SK-N-SH (cell line): ENCODE results near the gene PDHX.

ENCODE experiments used
- CHD2 ChIP-seq: fragments of 150-350 bp; IDR thresholded peaks from 2 replicates; pipeline ENCODE4 v1.6.1; 2018; ENCODE audit warnings: low read length; ENCODE audit not compliant: partially characterized antibody
- CTCF ChIP-seq: fragments of 200-600 bp; sonication (generic); IDR thresholded peaks from 2 replicates; pipeline ENCODE4 v1.6.1; 2017; ENCODE audit warnings: antibody characterized with exemption, mild to moderate bottlenecking, moderate library complexity
- NRF1 ChIP-seq: IDR thresholded peaks from 2 replicates; pipeline ENCODE4 v1.6.1; 2012; ENCODE audit warnings: low read depth, mild to moderate bottlenecking, low read length
- REST ChIP-seq: IDR thresholded peaks from 2 replicates; pipeline ENCODE4 v1.6.1; 2012; ENCODE audit warnings: mild to moderate bottlenecking, low read depth, low read length, moderate library complexity
- USF1 ChIP-seq: IDR thresholded peaks from 2 replicates; pipeline ENCODE4 v1.4.0; 2012; ENCODE audit warnings: low read depth, borderline replicate concordance
- YY1 ChIP-seq: IDR thresholded peaks from 2 replicates; pipeline ENCODE4 v1.4.0; 2012; ENCODE audit warnings: low read depth, mild to moderate bottlenecking

GRCh38 chr11:35030716-35031213 is 114.3 kb downstream of the PDHX start:
- TF ChIP-seq CHD2 (no peak), NRF1 (no peak), YY1 (no peak), USF1 (no peak), CTCF (no peak), REST (no peak)
